Gastrocnemius medialis (tissue), 4 donors: Measurements from ENCODE around the gene RBM19. TPM values are rescaled to one million over a fixed set of nuclear protein-coding genes. Genes with fewer than 3 reads are reported as not detected.

Source experiments
- ATAC-seq, 2 donors: fragments of 150-250 bp; one replicate each; pipeline ENCODE4 v1.9.1; 2016
- DNase-seq, 2 donors: peaks; one replicate each; pipeline ENCODE4 v3.0.0-alpha.2; 2019
- H3K27ac ChIP-seq, 4 donors: fragments of 200-600 bp; sonication (generic); 1 replicate in 1 of 4; 2 replicates in 3 of 4; pipeline ENCODE4 v1.5.1; 2016 to 2018; ENCODE audit warnings: mild to moderate bottlenecking in 2 of 4, moderate library complexity in 1 of 4
- H3K27me3 ChIP-seq, 3 donors: fragments of 200-600 bp; sonication (generic) in 2 of 3; 1 replicate in 1 of 3; 2 replicates in 2 of 3; pipeline versions ENCODE4 v1.5.1 to v1.6.0; 2016 to 2019; ENCODE audit warnings: mild to moderate bottlenecking in 1 of 3, moderate library complexity in 1 of 3
- H3K36me3 ChIP-seq, 2 donors: fragments of 200-600 bp; sonication (generic) in 1 of 2; one replicate each; pipeline ENCODE4 v1.5.1; 2017 to 2018
- H3K4me1 ChIP-seq, 2 donors: fragments of 200-600 bp; sonication (generic) in 1 of 2; one replicate each; pipeline ENCODE4 v1.5.1; 2016 to 2017; ENCODE audit warnings: mild to moderate bottlenecking in 2 of 2
- H3K4me3 ChIP-seq, 4 donors: fragments of 200-600 bp; sonication (generic) in 3 of 4; 1 replicate in 1 of 4; 2 replicates in 3 of 4; pipeline ENCODE4 v1.5.1; 2016 to 2019; ENCODE audit warnings: mild to moderate bottlenecking in 2 of 4
- H3K9me3 ChIP-seq, 3 donors: fragments of 200-600 bp; sonication (generic) in 2 of 3; 1 replicate in 1 of 3; 2 replicates in 2 of 3; pipeline ENCODE4 v1.5.1; 2016 to 2019
- CTCF ChIP-seq, 5 experiments: fragments of 450-650 bp in 3 of 5; fragments of 200-600 bp in 2 of 5; sonication (generic) in 2 of 5; IDR thresholded peaks in 4 of 5; conservative IDR thresholded peaks in 1 of 5; 1 replicate in 4 of 5; 2 replicates in 1 of 5; pipeline ENCODE4 v1.5.1; 2016 to 2019; ENCODE audit warnings: antibody characterized with exemption in 5 of 5, mild to moderate bottlenecking in 3 of 5, moderate library complexity in 3 of 5
- POLR2A ChIP-seq, 2 donors: fragments of 450-650 bp; IDR thresholded peaks; one replicate each; pipeline ENCODE4 v1.6.1; 2017; ENCODE audit warnings: antibody characterized with exemption in 2 of 2, mild to moderate bottlenecking in 2 of 2, moderate library complexity in 2 of 2
- in situ Hi-C, 4 donors: fragments of 200-750 bp; cut with MboI; loops; one replicate each; pipeline versions ENCODE4 v1.15.0 to v1.8.0; 2017; ENCODE audit warnings: low sequenced_read_pairs in 4 of 4
- intact Hi-C: fragments of 100-400 bp; cut with DNase I; formaldehyde crosslinking; loops from one replicate; pipeline ENCODE4 v1.15.1; 2023; ENCODE audit warnings: low total_unique reads
- total RNA-seq, 4 donors: library from RNA; depleted of rRNA; stranded (reverse); fragments of >200 nt; gene quantifications; one replicate each; pipeline versions ENCODE4 v1.1.0 to v1.2.3, GENCODE V29; 2016

The RBM19 gene
- total RNA-seq, 4 donors from 2014 or later: 21.2 to 28.3 (median 26.8) TPM

GRCh38 chr12:113796066-113796827 is 169.9 kb downstream of the RBM19 start:
- Histone ChIP-seq H3K36me3 (no peaks in the 10 kb centered on the region), H3K27me3 (peaks cover 0 to 2% (median 0%) of the 10 kb centered on the region in 3 donors), H3K4me1 (no peaks in the 10 kb centered on the region), H3K27ac (no peak overlapping the region), H3K9me3 (no peaks in the 10 kb centered on the region), H3K4me3 (no peak overlapping the region)
- in situ Hi-C loops (no loop called here), intact Hi-C loops (no loop called here)
- DNase-seq (no peak), ATAC-seq (no peak)
- TF ChIP-seq POLR2A (IDR thresholded peaks at IDR 0.05): no peak
- TF ChIP-seq CTCF (IDR thresholded peaks at IDR 0.05 in 4 of 5, conservative IDR thresholded peaks at IDR 0.05 in 1 of 5): no peak

GRCh38 chr12:113795445-113795844 is 170.7 kb downstream of the RBM19 start:
- H3K4me1 ChIP-seq: no peaks in the 10 kb centered on the region
- peaks cover 0 to 2% (median 0%) of the 10 kb centered on the region in 3 donors for H3K27me3 ChIP-seq
- H3K9me3 ChIP-seq: no peaks in the 10 kb centered on the region
- no peaks in the 10 kb centered on the region for H3K36me3 ChIP-seq
- H3K4me3 ChIP-seq: no peak overlapping the region
- in situ Hi-C loops (no loop called here), intact Hi-C loops (no loop called here)
- DNase-seq (no peak), ATAC-seq (no peak)
- no peak for TF ChIP-seq POLR2A (IDR thresholded peaks at IDR 0.05)
- TF ChIP-seq CTCF (IDR thresholded peaks at IDR 0.05 in 4 of 5, conservative IDR thresholded peaks at IDR 0.05 in 1 of 5): no peak
- no peak overlapping the region for H3K27ac ChIP-seq

GRCh38 chr12:113794774-113795173 is 171.4 kb downstream of the RBM19 start:
- no peak overlapping the region for H3K27ac ChIP-seq
- ATAC-seq: no peak
- no peaks in the 10 kb centered on the region for H3K4me1 ChIP-seq
- in situ Hi-C loops: no loop called here
- intact Hi-C loops: no loop called here
- DNase-seq: no peak
- TF ChIP-seq CTCF (IDR thresholded peaks at IDR 0.05 in 4 of 5, conservative IDR thresholded peaks at IDR 0.05 in 1 of 5) (no peak), POLR2A (IDR thresholded peaks at IDR 0.05) (no peak)
- no peaks in the 10 kb centered on the region for H3K9me3 ChIP-seq
- H3K4me3 ChIP-seq: no peak overlapping the region
- peaks cover 0 to 2% (median 0%) of the 10 kb centered on the region in 3 donors for H3K27me3 ChIP-seq
- H3K36me3 ChIP-seq: no peaks in the 10 kb centered on the region

GRCh38 chr12:113793250-113793649 is 172.9 kb downstream of the RBM19 start:
- H3K36me3 ChIP-seq: no peaks in the 10 kb centered on the region
- no peaks in the 10 kb centered on the region for H3K4me1 ChIP-seq
- in situ Hi-C loops: no loop called here
- TF ChIP-seq POLR2A (IDR thresholded peaks at IDR 0.05) (no peak), CTCF (IDR thresholded peaks at IDR 0.05 in 4 of 5, conservative IDR thresholded peaks at IDR 0.05 in 1 of 5) (no peak)
- ATAC-seq (no peak), DNase-seq (no peak)
- no peaks in the 10 kb centered on the region for H3K9me3 ChIP-seq
- intact Hi-C loops: no loop called here
- H3K27me3 ChIP-seq: peaks cover 0 to 2% (median 0%) of the 10 kb centered on the region in 3 donors
- no peak overlapping the region for H3K27ac ChIP-seq
- H3K4me3 ChIP-seq: no peak overlapping the region
